GM18505 (cell line): ENCODE results near the gene IFIT1.
"Not testable (repeated sequence)": the region's sequence is repeated elsewhere in the genome, so short reads cannot be mapped to it uniquely, and the experiment has no call there.

Experiments used
- ATAC-seq: cut with Tn5 transposase; IDR thresholded peaks from one replicate; pipeline ENCODE4 v1.9.1; 2021; ENCODE audit not compliant: unreplicated experiment
- POLR2A ChIP-seq: IDR thresholded peaks from 4 replicates; pipeline ENCODE4 v1.6.1; 2011; ENCODE audit warnings: borderline replicate concordance; ENCODE audit not compliant: insufficient read depth, insufficient read length; ENCODE audit errors: extremely low read depth

IFIT1 gene

GRCh38 chr10:89398003-89398749 lies 5.8 kb downstream of the IFIT1 start:
- no peak for TF ChIP-seq POLR2A
- ATAC-seq = no peak

GRCh38 chr10:89399956-89400355 lies 7.5 kb downstream of the IFIT1 start:
- no peak for TF ChIP-seq POLR2A

GRCh38 chr10:89403043-89403442 lies 10.6 kb downstream of the IFIT1 start:
- ATAC-seq = no peak
- TF ChIP-seq POLR2A = no peak

More at GRCh38 chr10:89399956-89400355, 7.5 kb downstream of the IFIT1 start:
- no peak for ATAC-seq

- ATAC-seq = no peak
- TF ChIP-seq POLR2A = no peak
These were observed 12.0 kb downstream of the IFIT1 start for GRCh38 chr10:89404104-89405047.

GRCh38 chr10:89406178-89406577 lies 13.8 kb downstream of the IFIT1 start:
- ATAC-seq = not testable (repeated sequence)

GRCh38 chr10:89407792-89408191 lies 15.4 kb downstream of the IFIT1 start:
- not testable (repeated sequence) for ATAC-seq

GRCh38 chr10:89409282-89409681 lies 16.9 kb downstream of the IFIT1 start:
- ATAC-seq = not testable (repeated sequence)

- not testable (repeated sequence) for ATAC-seq
These were observed 18.1 kb downstream of the IFIT1 start for GRCh38 chr10:89410551-89410950.

GRCh38 chr10:89411135-89411534 lies 18.7 kb downstream of the IFIT1 start:
- ATAC-seq = not testable (repeated sequence)

GRCh38 chr10:89412276-89412675 lies 19.9 kb downstream of the IFIT1 start:
- ATAC-seq = not testable (repeated sequence)

- no peak for ATAC-seq
- no peak for TF ChIP-seq POLR2A
These were observed 21.0 kb downstream of the IFIT1 start for GRCh38 chr10:89413398-89413912.

GRCh38 chr10:89414146-89414878 lies 21.9 kb downstream of the IFIT1 start, which contains the start of gene IFIT5:
IFIT5 (plus strand) TSS chr10:89414568; CDS start chr10:89414799, 231 bp downstream.
- ATAC-seq = peak; percentile 74

GRCh38 chr10:89414879-89415821 lies 22.7 kb downstream of the IFIT1 start:
- no peak for TF ChIP-seq POLR2A
- peak; percentile 32 for ATAC-seq

More at GRCh38 chr10:89414146-89414878, 21.9 kb downstream of the IFIT1 start, which contains the start of gene IFIT5:
- peak; percentile 55 for TF ChIP-seq POLR2A
